CD4-positive, alpha-beta T cell treated with Interleukin-4 for 4 hours (primary cell): ENCODE measurements around the gene RASSF7.

Experiments
- DNase-seq: peaks from one replicate; pipeline ENCODE4 v3.0.0-alpha.2; 2020

RASSF7 gene

GRCh38 chr11:533586-534395 is 27.0 kb upstream of the RASSF7 start:
- no peak for DNase-seq

- DNase-seq, result peak; percentile 13
Observed at GRCh38 chr11:534396-535209, 26.2 kb upstream of the RASSF7 start.

- no peak for DNase-seq
Observed at GRCh38 chr11:535210-535518, 25.6 kb upstream of the RASSF7 start.

GRCh38 chr11:535519-536454 is 25.0 kb upstream of the RASSF7 start, which contains the start of gene HRAS:
TSS of gene HRAS (minus strand) at chr11:535576.
- DNase-seq, result peak; percentile 93

GRCh38 chr11:536841-537621 is 23.7 kb upstream of the RASSF7 start, which contains the start of gene LRRC56:
TSS of gene LRRC56 (plus strand) at chr11:537527. CDS start at chr11:540685, 3,158 bp downstream.
- peak; percentile 96 for DNase-seq

GRCh38 chr11:537622-538430 is 22.9 kb upstream of the RASSF7 start:
- DNase-seq, result no peak

- no peak for DNase-seq
Observed at GRCh38 chr11:538431-539051, 22.2 kb upstream of the RASSF7 start.

GRCh38 chr11:539971-540481 is 20.7 kb upstream of the RASSF7 start:
- DNase-seq, result no peak

- DNase-seq, result no peak
Observed at GRCh38 chr11:540583-541432, 20.0 kb upstream of the RASSF7 start.

GRCh38 chr11:541433-541885 is 19.3 kb upstream of the RASSF7 start:
- no peak for DNase-seq

GRCh38 chr11:544817-545166 is 16.0 kb upstream of the RASSF7 start:
- DNase-seq, result no peak

- no peak for DNase-seq
Observed at GRCh38 chr11:545171-545570, 15.6 kb upstream of the RASSF7 start.

GRCh38 chr11:548700-549603 is 11.8 kb upstream of the RASSF7 start:
- DNase-seq, result no peak

GRCh38 chr11:550021-550745 is 10.6 kb upstream of the RASSF7 start:
- no peak for DNase-seq

- DNase-seq, result no peak
Observed at GRCh38 chr11:550746-551085, 10.1 kb upstream of the RASSF7 start.

GRCh38 chr11:551131-551530 is 9.6 kb upstream of the RASSF7 start:
- no peak for DNase-seq

GRCh38 chr11:551596-551995 is 9.2 kb upstream of the RASSF7 start:
- DNase-seq, result no peak
